K562 treated with DMSO at 1 percent for 48 hours (cell line): Measurements from ENCODE around the gene RTN4RL2. TPM values are rescaled to one million over a fixed set of nuclear protein-coding genes. Genes with fewer than 3 reads are reported as not detected.

ENCODE experiments used
- total RNA-seq: library from RNA; unstranded; fragments of 300-600 nt; gene quantifications from 2 replicates; pipeline ENCODE4 v1.2.3, GENCODE V29; 2022; ENCODE audit warnings: low replicate concordance; ENCODE audit errors: extremely low read depth

The RTN4RL2 gene
- not detected in 2 replicates for total RNA-seq

DNA sequence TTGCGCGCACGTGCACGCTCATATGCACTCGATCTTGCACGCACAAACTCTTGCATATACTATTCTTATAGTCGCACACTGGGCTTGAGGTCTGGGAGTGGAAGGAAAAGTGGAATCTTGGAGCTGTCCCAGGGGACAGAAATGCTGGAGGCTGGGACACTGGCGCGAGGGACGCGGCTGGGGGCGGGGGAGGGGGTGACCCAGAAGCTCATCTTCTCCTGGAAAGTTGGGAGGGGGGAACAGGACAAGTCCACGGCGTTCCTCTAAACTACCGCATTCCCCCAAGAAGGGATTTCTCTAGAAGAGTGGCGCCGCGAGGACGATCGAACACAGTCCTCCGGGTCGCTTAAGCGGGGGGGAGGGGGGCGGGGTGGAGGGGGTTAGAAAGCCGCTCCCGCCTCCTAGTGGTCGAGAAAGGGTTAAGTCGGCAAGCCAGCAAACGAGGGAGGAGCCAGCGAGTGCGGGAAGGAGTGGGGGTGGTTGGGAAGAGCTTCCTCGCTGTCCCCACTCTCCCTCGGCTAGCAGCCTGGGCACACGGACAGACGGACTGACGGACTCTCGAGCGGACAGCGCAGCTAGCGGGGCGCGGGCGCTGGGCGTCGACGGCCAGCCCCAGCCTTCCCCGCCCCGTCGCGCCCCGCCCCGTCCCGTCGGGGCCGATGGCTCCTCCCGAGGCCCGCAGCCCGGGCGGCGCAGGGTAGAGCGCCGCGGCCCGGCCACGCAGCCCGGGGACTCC is at the start of gene RTN4RL2:
Gene RTN4RL2 (plus strand): TSS at position 507 of the 736 bp plus-strand sequence. CDS start 338 bp downstream, outside the sequence.

DNA sequence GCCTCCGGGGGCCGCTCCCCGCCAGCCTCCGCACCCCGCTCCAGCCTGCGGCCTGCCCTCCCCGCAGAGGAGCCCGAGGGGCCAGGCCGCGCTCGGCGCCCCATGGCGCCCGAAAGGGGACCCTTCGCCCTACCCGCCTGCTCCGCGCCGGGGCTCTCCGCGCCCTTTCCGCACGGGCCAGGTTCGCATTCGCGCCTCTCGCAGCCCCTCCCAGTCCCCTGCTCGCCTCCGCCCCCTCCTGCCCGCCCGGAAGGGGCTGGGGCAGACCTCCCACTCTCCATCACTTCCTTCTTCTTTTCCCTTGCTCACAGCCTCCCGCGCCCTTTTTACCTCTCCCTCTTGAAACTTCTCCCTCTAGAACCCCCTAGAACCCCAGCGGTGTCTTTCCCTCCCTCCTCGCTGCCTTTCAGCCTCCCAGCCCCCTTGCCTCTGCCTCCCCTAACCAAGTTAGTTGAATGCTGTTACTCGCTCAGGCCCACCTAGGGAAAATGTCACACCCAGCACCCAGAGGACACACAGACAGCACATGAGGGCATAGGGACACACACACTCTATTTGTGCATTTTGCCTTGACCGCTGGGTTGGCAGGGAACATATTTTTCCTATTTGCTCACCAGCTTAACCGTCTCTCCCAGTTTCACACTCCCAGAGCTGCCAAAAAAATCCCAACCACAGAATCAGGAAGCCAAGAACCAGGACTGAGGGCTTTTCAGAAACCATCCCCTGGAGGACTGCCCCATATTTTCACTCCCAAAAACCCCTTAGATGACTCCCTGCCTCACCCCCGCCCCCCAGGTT is 33.2 kb upstream of the RTN4RL2 start, which contains the start of gene SLC43A3:
Gene SLC43A3 (minus strand): TSS at position 193 of the 798 bp plus-strand sequence. CDS start 949 bp downstream, outside the sequence.

DNA sequence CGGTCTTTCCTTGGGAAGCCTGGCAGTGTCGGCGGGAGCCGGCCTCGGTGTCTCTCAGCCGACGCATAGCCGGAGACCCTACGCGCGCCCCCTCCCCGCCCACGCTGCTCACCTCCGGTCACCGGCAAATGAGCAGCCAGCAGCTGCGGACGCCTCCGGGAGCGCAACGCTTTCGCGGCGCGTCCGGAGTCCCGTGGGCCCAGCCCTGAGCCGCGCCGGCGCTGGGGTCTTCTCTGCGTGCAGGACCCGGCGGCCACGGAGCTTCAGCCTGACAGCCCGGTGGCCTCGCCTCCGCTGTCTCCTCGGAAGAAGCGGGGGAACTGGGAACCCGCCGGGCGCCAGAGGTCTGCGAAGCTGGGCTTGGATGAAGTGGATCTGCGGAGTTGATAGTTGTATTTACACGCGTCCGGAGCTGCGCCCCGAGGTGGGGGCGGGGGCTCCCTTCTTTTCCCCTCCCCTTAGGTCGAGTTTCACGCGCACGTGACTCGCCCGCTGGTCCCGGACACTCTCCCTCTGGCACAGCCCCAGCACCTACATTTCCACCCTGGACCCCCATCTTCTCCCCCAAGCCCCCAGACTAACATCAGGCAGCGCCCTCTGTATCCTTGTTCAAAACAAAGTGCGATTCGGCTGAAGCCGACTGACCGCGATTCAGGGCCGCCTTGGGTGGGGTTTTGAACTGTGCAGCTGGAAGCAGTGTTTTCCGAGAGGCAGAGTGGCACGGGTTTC is 55.2 kb downstream of the RTN4RL2 start, which contains the start of gene SLC43A1:
Gene SLC43A1 (minus strand): TSS at position 371 of the 729 bp plus-strand sequence. CDS start 1,591 bp downstream, outside the sequence.

Other genes starting within 250 kb of the RTN4RL2 start
- gene APLNR, start 223.3 kb upstream of the RTN4RL2 start, total RNA-seq: not detected in 2 replicates
- gene TNKS1BP1, start 135.6 kb upstream of the RTN4RL2 start, total RNA-seq: not detected in 2 replicates
- not detected in 2 replicates for gene SSRP1, start 124.6 kb upstream of the RTN4RL2 start, total RNA-seq
- not detected in 2 replicates for gene P2RX3, start 122.2 kb upstream of the RTN4RL2 start, total RNA-seq
- not detected in 2 replicates for gene PRG3, start 79.4 kb upstream of the RTN4RL2 start, total RNA-seq
- gene PRG2, start 69.9 kb upstream of the RTN4RL2 start, total RNA-seq: not detected in 2 replicates
- not detected in 2 replicates for gene SLC43A3, start 33.4 kb upstream of the RTN4RL2 start, total RNA-seq
- gene SLC43A1, start 55.2 kb downstream of the RTN4RL2 start, total RNA-seq: not detected in 2 replicates
- gene TIMM10, start 70.2 kb downstream of the RTN4RL2 start, total RNA-seq: not detected in 2 replicates
- not detected in 2 replicates for gene SMTNL1, start 77.1 kb downstream of the RTN4RL2 start, total RNA-seq
- not detected in 2 replicates for gene UBE2L6, start 107.1 kb downstream of the RTN4RL2 start, total RNA-seq
- gene SERPING1, start 137.2 kb downstream of the RTN4RL2 start, total RNA-seq: not detected in 2 replicates
- not detected in 2 replicates for gene YPEL4, start 189.4 kb downstream of the RTN4RL2 start, total RNA-seq
- not detected in 2 replicates for gene CLP1, start 197.2 kb downstream of the RTN4RL2 start, total RNA-seq
- gene ZDHHC5, start 207.6 kb downstream of the RTN4RL2 start, total RNA-seq: not detected in 2 replicates